Activated naive CD8-positive, alpha-beta T cell treated with anti-CD3 and anti-CD28 coated beads for 36 hours (primary cell): ENCODE data around the gene OASL. TPM values are rescaled to one million over a fixed set of nuclear protein-coding genes. Genes with fewer than 3 reads are reported as not detected.

Source experiments
- DNase-seq: peaks from one replicate; pipeline ENCODE4 v3.0.0; 2021
- H3K27ac Mint-ChIP-seq: one replicate; pipeline ENCODE4 v1.8.0; 2022; ENCODE audit warnings: mild to moderate bottlenecking, moderate library complexity, mixed read lengths
- H3K27me3 Mint-ChIP-seq: one replicate; pipeline ENCODE4 v1.8.0; 2022; ENCODE audit warnings: mild to moderate bottlenecking, mixed read lengths
- H3K36me3 Mint-ChIP-seq: one replicate; pipeline ENCODE4 v1.8.0; 2021; ENCODE audit warnings: mild to moderate bottlenecking, mixed read lengths
- H3K4me1 Mint-ChIP-seq: one replicate; pipeline ENCODE4 v1.8.0; 2021; ENCODE audit warnings: mixed read lengths
- H3K4me3 Mint-ChIP-seq: one replicate; pipeline ENCODE4 v1.8.0; 2022; ENCODE audit warnings: mild to moderate bottlenecking, moderate library complexity, mixed read lengths
- H3K9me3 Mint-ChIP-seq: one replicate; pipeline ENCODE4 v1.8.0; 2022; ENCODE audit warnings: mixed read lengths
- total RNA-seq, 2 experiments: library from RNA; stranded (reverse); gene quantifications; one replicate each; pipeline ENCODE4 v1.2.3, GENCODE V29; 2021

The OASL gene
- total RNA-seq, 2 experiments from 2014 or later: 16.9 to 17.2 TPM

GRCh38 chr12:120994059-120994458 is 45.0 kb downstream of the OASL start:
- Mint-ChIP-seq H3K27me3 (peaks cover 7% of the 10 kb centered on the region), H3K9me3 (no peaks in the 10 kb centered on the region), H3K4me3 (no peak overlapping the region), H3K36me3 (no peaks in the 10 kb centered on the region), H3K27ac (no peak overlapping the region), H3K4me1 (no peaks in the 10 kb centered on the region)
- no peak for DNase-seq

GRCh38 chr12:120993496-120993895 is 45.5 kb downstream of the OASL start:
- DNase-seq: no peak
- Mint-ChIP-seq H3K4me3 (no peak overlapping the region), H3K36me3 (no peaks in the 10 kb centered on the region), H3K4me1 (no peaks in the 10 kb centered on the region), H3K27me3 (peaks cover 7% of the 10 kb centered on the region), H3K27ac (no peak overlapping the region), H3K9me3 (no peaks in the 10 kb centered on the region)

GRCh38 chr12:120992989-120993388 is 46.1 kb downstream of the OASL start:
- no peaks in the 10 kb centered on the region for H3K4me1 Mint-ChIP-seq
- H3K27ac Mint-ChIP-seq: no peak overlapping the region
- no peak for DNase-seq
- no peaks in the 10 kb centered on the region for H3K36me3 Mint-ChIP-seq
- no peaks in the 10 kb centered on the region for H3K9me3 Mint-ChIP-seq
- H3K27me3 Mint-ChIP-seq: peaks cover 7% of the 10 kb centered on the region
- no peak overlapping the region for H3K4me3 Mint-ChIP-seq

GRCh38 chr12:120991965-120992364 is 47.1 kb downstream of the OASL start:
- H3K27ac Mint-ChIP-seq: no peak overlapping the region

GRCh38 chr12:120990487-120991055 is 48.5 kb downstream of the OASL start:
- Mint-ChIP-seq H3K27me3 (peaks cover 7% of the 10 kb centered on the region), H3K27ac (no peak overlapping the region), H3K4me3 (no peak overlapping the region), H3K9me3 (no peaks in the 10 kb centered on the region), H3K4me1 (no peaks in the 10 kb centered on the region), H3K36me3 (no peaks in the 10 kb centered on the region)
- no peak for DNase-seq

More at GRCh38 chr12:120991965-120992364, 47.1 kb downstream of the OASL start:
- no peaks in the 10 kb centered on the region for H3K4me1 Mint-ChIP-seq
- H3K9me3 Mint-ChIP-seq: no peaks in the 10 kb centered on the region
- peaks cover 7% of the 10 kb centered on the region for H3K27me3 Mint-ChIP-seq
- H3K4me3 Mint-ChIP-seq: no peak overlapping the region
- DNase-seq: no peak
- no peaks in the 10 kb centered on the region for H3K36me3 Mint-ChIP-seq

- no peak for DNase-seq
- H3K27me3 Mint-ChIP-seq: peaks cover 4% of the 10 kb centered on the region
- no peak overlapping the region for H3K4me3 Mint-ChIP-seq
- no peak overlapping the region for H3K27ac Mint-ChIP-seq
- no peaks in the 10 kb centered on the region for H3K9me3 Mint-ChIP-seq
- H3K4me1 Mint-ChIP-seq: no peaks in the 10 kb centered on the region
- H3K36me3 Mint-ChIP-seq: no peaks in the 10 kb centered on the region
Measured at GRCh38 chr12:120989687-120990086, 49.4 kb downstream of the OASL start.

- no peaks in the 10 kb centered on the region for H3K36me3 Mint-ChIP-seq
- H3K27me3 Mint-ChIP-seq: no peaks in the 10 kb centered on the region
- H3K9me3 Mint-ChIP-seq: no peaks in the 10 kb centered on the region
- no peaks in the 10 kb centered on the region for H3K4me1 Mint-ChIP-seq
- no peak overlapping the region for H3K4me3 Mint-ChIP-seq
- DNase-seq: no peak
- no peak overlapping the region for H3K27ac Mint-ChIP-seq
Measured at GRCh38 chr12:120988658-120989057, 50.4 kb downstream of the OASL start.

GRCh38 chr12:120988234-120988633 is 50.8 kb downstream of the OASL start:
- no peaks in the 10 kb centered on the region for H3K4me1 Mint-ChIP-seq
- H3K4me3 Mint-ChIP-seq: no peak overlapping the region
- H3K27me3 Mint-ChIP-seq: no peaks in the 10 kb centered on the region
- no peak for DNase-seq
- no peaks in the 10 kb centered on the region for H3K9me3 Mint-ChIP-seq
- no peaks in the 10 kb centered on the region for H3K36me3 Mint-ChIP-seq
- H3K27ac Mint-ChIP-seq: no peak overlapping the region

GRCh38 chr12:120984351-120984898 is 54.6 kb downstream of the OASL start:
- no peak for DNase-seq
- Mint-ChIP-seq H3K27ac (no peak overlapping the region), H3K27me3 (no peaks in the 10 kb centered on the region), H3K4me3 (no peak overlapping the region), H3K36me3 (no peaks in the 10 kb centered on the region), H3K9me3 (no peaks in the 10 kb centered on the region), H3K4me1 (no peaks in the 10 kb centered on the region)

GRCh38 chr12:120983759-120984158 is 55.3 kb downstream of the OASL start:
- no peak for DNase-seq
- H3K9me3 Mint-ChIP-seq: no peaks in the 10 kb centered on the region
- no peak overlapping the region for H3K4me3 Mint-ChIP-seq
- no peak overlapping the region for H3K27ac Mint-ChIP-seq
- H3K4me1 Mint-ChIP-seq: no peaks in the 10 kb centered on the region
- H3K36me3 Mint-ChIP-seq: no peaks in the 10 kb centered on the region
- H3K27me3 Mint-ChIP-seq: no peaks in the 10 kb centered on the region

GRCh38 chr12:120982659-120983058 is 56.4 kb downstream of the OASL start:
- no peaks in the 10 kb centered on the region for H3K36me3 Mint-ChIP-seq
- no peak overlapping the region for H3K4me3 Mint-ChIP-seq
- H3K27me3 Mint-ChIP-seq: no peaks in the 10 kb centered on the region
- no peak for DNase-seq
- no peaks in the 10 kb centered on the region for H3K9me3 Mint-ChIP-seq
- no peaks in the 10 kb centered on the region for H3K4me1 Mint-ChIP-seq
- H3K27ac Mint-ChIP-seq: no peak overlapping the region

GRCh38 chr12:120981407-120981941 is 57.6 kb downstream of the OASL start:
- Mint-ChIP-seq H3K27ac (no peak overlapping the region), H3K27me3 (no peaks in the 10 kb centered on the region), H3K4me3 (no peak overlapping the region), H3K4me1 (no peaks in the 10 kb centered on the region), H3K9me3 (no peaks in the 10 kb centered on the region), H3K36me3 (no peaks in the 10 kb centered on the region)
- DNase-seq: no peak

GRCh38 chr12:120980800-120981368 is 58.2 kb downstream of the OASL start:
- Mint-ChIP-seq H3K27ac (no peak overlapping the region), H3K4me1 (no peaks in the 10 kb centered on the region), H3K27me3 (no peaks in the 10 kb centered on the region), H3K9me3 (no peaks in the 10 kb centered on the region), H3K4me3 (no peak overlapping the region), H3K36me3 (no peaks in the 10 kb centered on the region)
- no peak for DNase-seq

- Mint-ChIP-seq H3K36me3 (no peaks in the 10 kb centered on the region), H3K27me3 (no peaks in the 10 kb centered on the region), H3K4me3 (no peak overlapping the region), H3K27ac (no peak overlapping the region), H3K4me1 (no peaks in the 10 kb centered on the region), H3K9me3 (no peaks in the 10 kb centered on the region)
- DNase-seq: no peak
Measured at GRCh38 chr12:120979862-120980696, 59.0 kb downstream of the OASL start.

- H3K27me3 Mint-ChIP-seq: no peaks in the 10 kb centered on the region
- DNase-seq: no peak
- H3K4me3 Mint-ChIP-seq: no peak overlapping the region
- H3K27ac Mint-ChIP-seq: no peak overlapping the region
- no peaks in the 10 kb centered on the region for H3K9me3 Mint-ChIP-seq
- no peaks in the 10 kb centered on the region for H3K36me3 Mint-ChIP-seq
- no peaks in the 10 kb centered on the region for H3K4me1 Mint-ChIP-seq
Measured at GRCh38 chr12:120979220-120979861, 59.7 kb downstream of the OASL start.
